HepG2 (cell line): Measurements from ENCODE around the gene RAB8A. TPM values are rescaled to one million over a fixed set of nuclear protein-coding genes. Genes with fewer than 3 reads are reported as not detected.
A peak's percentile ranks its signal among the peaks of the same experiment; 100 is the strongest.

ENCODE experiments used
- ATAC-seq: fragments of 200-7000 bp; cut with Tn5 transposase; 3 replicates; pipeline ENCODE4 v1.9.1; 2020; ENCODE audit warnings: mild to moderate bottlenecking, moderate library complexity
- BruUV-seq: library from RNA; stranded (reverse); fragments of 400-500 nt; replicated peaks from 2 replicates; lab custom pipeline; 2021; lab: Mats Ljungman, UMichigan
- CTCF ChIA-PET: fragments of 300-600 bp; formaldehyde crosslinking; extraction: SDS; loops from one replicate; lab custom pipeline; 2021; ENCODE audit warnings: low total read pairs, inconsistent platforms, low intra/inter-chr PET ratio; lab: Yijun Ruan, JAX
- POLR2A ChIA-PET: fragments of 350-600 bp; sonication (Branson Sonifier 250); formaldehyde crosslinking; loops from one replicate; lab custom pipeline; 2020; ENCODE audit warnings: antibody characterized with exemption, inconsistent platforms; lab: Yijun Ruan, JAX
- DNase-seq: peaks from one replicate; pipeline ENCODE4 v3.0.0-alpha.2; 2015; ENCODE audit warnings: low spot score
- FAIRE-seq: peaks from 3 replicates; lab custom pipeline; 2011; peaks lifted over from hg19 to GRCh38; lab: Jason Lieb, UNC
- H2AFZ ChIP-seq: one replicate; pipeline ENCODE4 v1.6.1; 2011; ENCODE audit warnings: low read length, inconsistent platforms
- H3K27ac ChIP-seq: fragments of 300-600 bp; 3 replicates; pipeline ENCODE4 v1.8.0; 2011; ENCODE audit warnings: mixed run types, mild to moderate bottlenecking, mixed read lengths, low read length, inconsistent platforms; ENCODE audit not compliant: insufficient read depth; ENCODE audit errors: extremely low read length
- H3K27me3 ChIP-seq, 2 experiments: fragments of 200-600 bp in 1 of 2; 2 replicates in 1 of 2; 3 replicates in 1 of 2; pipeline versions ENCODE4 v1.6.0 to v1.8.0; 2011; ENCODE audit warnings: low read length in 2 of 2, mild to moderate bottlenecking in 2 of 2, moderate library complexity in 2 of 2, inconsistent platforms in 1 of 2; ENCODE audit not compliant: insufficient read depth in 2 of 2, control insufficient read depth in 1 of 2
- H3K36me3 ChIP-seq, 2 experiments: fragments of 200-600 bp in 1 of 2; replicated peaks in 1 of 2; 2 replicates in 1 of 2; 3 replicates in 1 of 2; pipeline versions ENCODE4 v1.5.1 to v1.8.0; 2011; ENCODE audit warnings: low read length in 2 of 2, inconsistent platforms in 1 of 2; ENCODE audit not compliant: insufficient read depth in 2 of 2, control insufficient read depth in 1 of 2
- H3K4me1 ChIP-seq: 2 replicates; pipeline ENCODE4 v1.5.1; 2012; ENCODE audit warnings: low read length, inconsistent platforms; ENCODE audit not compliant: insufficient read depth
- H3K4me2 ChIP-seq: 2 replicates; pipeline ENCODE4 v1.6.0; 2011; ENCODE audit warnings: low read depth, low read length, inconsistent platforms
- H3K4me3 ChIP-seq, 3 experiments: fragments of 200-600 bp in 1 of 3; sonication (generic), shearing (Covaris generic) in 1 of 3; replicated peaks in 1 of 3; 2 replicates each; pipeline ENCODE4 v1.5.1; 2011 to 2016; ENCODE audit warnings: low read length in 3 of 3, inconsistent platforms in 2 of 3, low read depth in 2 of 3, mild to moderate bottlenecking in 2 of 3, control low read depth in 1 of 3, mixed read lengths in 1 of 3; ENCODE audit not compliant: insufficient read depth in 1 of 3
- H3K79me2 ChIP-seq: one replicate; pipeline ENCODE4 v1.6.1; 2011; ENCODE audit warnings: low read length, inconsistent platforms; ENCODE audit not compliant: insufficient read depth
- H3K9ac ChIP-seq: 2 replicates; pipeline ENCODE4 v1.6.0; 2011; ENCODE audit warnings: mild to moderate bottlenecking, low read depth, low read length, inconsistent platforms; ENCODE audit not compliant: insufficient read depth
- H3K9me3 ChIP-seq: 2 replicates; pipeline ENCODE4 v1.5.1; 2012; ENCODE audit warnings: mild to moderate bottlenecking, low read length
- H4K20me1 ChIP-seq: 2 replicates; pipeline ENCODE4 v1.6.0; 2011; ENCODE audit warnings: inconsistent platforms, mild to moderate bottlenecking, low read length, moderate library complexity; ENCODE audit not compliant: insufficient read depth
- HDAC1 ChIP-seq: sonication (generic); formaldehyde crosslinking; IDR thresholded peaks from 2 replicates; pipeline ENCODE4 v1.5.1; 2020; ENCODE audit warnings: mild to moderate bottlenecking, missing genetic modification reagents
- HOMEZ ChIP-seq: IDR thresholded peaks from 2 replicates; pipeline ENCODE4 v1.6.1; 2016; ENCODE audit warnings: low read depth
- NR0B2 ChIP-seq: sonication (generic); formaldehyde crosslinking; IDR thresholded peaks from 2 replicates; pipeline ENCODE4 v1.4.0; 2020; ENCODE audit warnings: mild to moderate bottlenecking, missing genetic modification reagents
- POLR2AphosphoS2 ChIP-seq: IDR thresholded peaks from 2 replicates; pipeline ENCODE4 v1.6.1; 2011; ENCODE audit warnings: low read depth, low read length, improper control_type of control experiment
- ZBTB2 ChIP-seq: sonication (generic); formaldehyde crosslinking; IDR thresholded peaks from 2 replicates; pipeline ENCODE4 v1.8.0; 2022; ENCODE audit warnings: low read depth, missing genetic modification reagents
- ZBTB7B ChIP-seq: sonication (generic); formaldehyde crosslinking; IDR thresholded peaks from 2 replicates; pipeline ENCODE4 v1.4.0; 2020; ENCODE audit warnings: missing genetic modification reagents
- ZEB1 ChIP-seq: IDR thresholded peaks from 2 replicates; pipeline ENCODE4 v1.6.1; 2012; ENCODE audit warnings: mild to moderate bottlenecking, low read depth, inconsistent platforms; ENCODE audit not compliant: insufficient replicate concordance
- ZNF501 ChIP-seq: sonication (generic); formaldehyde crosslinking; IDR thresholded peaks from 2 replicates; pipeline ENCODE4 v1.5.1; 2020; ENCODE audit warnings: mild to moderate bottlenecking, moderate library complexity, missing genetic modification reagents
- ZNF652 ChIP-seq: IDR thresholded peaks from 2 replicates; pipeline ENCODE4 v1.6.1; 2016; ENCODE audit warnings: low read depth, borderline replicate concordance
- ZXDC ChIP-seq: sonication (generic); formaldehyde crosslinking; IDR thresholded peaks from 2 replicates; pipeline ENCODE4 v1.5.0; 2020; ENCODE audit warnings: mild to moderate bottlenecking, missing genetic modification reagents
- WGBS: methylation state at CpG from one replicate; pipeline ENCODE4 v1.1.6; 2017; ENCODE audit warnings: low lambda C conversion rate; 5-methylcytosine and 5-hydroxymethylcytosine counted together
- in situ Hi-C: cut with HindIII; loops from 2 replicates; pipeline ENCODE4 v1.10.0; 2017; ENCODE audit warnings: low pct_unique_long_range_greater_than_20kb; ENCODE audit not compliant: extremely low pct_ligation_motif_present
- intact Hi-C: fragments of 100-400 bp; cut with micrococcal nuclease; formaldehyde crosslinking; loops from one replicate; pipeline ENCODE4 v1.10.0; 2022; ENCODE audit not compliant: unreplicated experiment
- polyA plus RNA-seq, 8 experiments: library from polyadenylated mRNA; depleted of rRNA in 3 of 8; stranded (reverse) in 7 of 8; unstranded in 1 of 8; fragments of >200 nt; fragmentation: Illumina TruSeq in 4 of 8; extraction: Trizol in 4 of 8; gene quantifications; 2 replicates each; pipeline versions ENCODE4 v1.2.1 to v1.2.3, GENCODE V29; 2011 to 2016; ENCODE audit warnings: low read depth in 4 of 8, missing spikeins in 1 of 8, mixed read lengths in 1 of 8; ENCODE audit not compliant: insufficient read depth in 1 of 8
- total RNA-seq, 5 experiments: library from RNA; depleted of rRNA; stranded (reverse); fragments of >200 nt; fragmentation: Illumina TruSeq; extraction: Trizol; gene quantifications; 2 replicates each; pipeline ENCODE4 v1.2.3, GENCODE V29; 2016; ENCODE audit warnings: low read depth in 1 of 5

Gene RAB8A
- total and polyA plus RNA-seq, 2 of the 13 experiments (the other 11 are each of a cell fraction or from before 2014, with no cell fraction given) = 36.7 to 45.0 TPM

- no peaks in the 10 kb centered on the region for H3K9me3 ChIP-seq
- no TSS peak for BruUV-seq
- peaks cover 77% of the 10 kb centered on the region for H3K4me1 ChIP-seq
- DNase-seq (no peak), FAIRE-seq (no peak), ATAC-seq (no peak)
- H4K20me1 ChIP-seq = no peaks in the 10 kb centered on the region
- H3K27ac ChIP-seq = peak overlapping the region; percentile 40
- H3K36me3 ChIP-seq = peaks cover 21 to 55% of the 10 kb centered on the region in 2 experiments
- no peak overlapping the region for H3K4me2 ChIP-seq
- in situ Hi-C loops (no loop called here), intact Hi-C loops (no loop called here)
- H3K79me2 ChIP-seq = no peaks in the 10 kb centered on the region
- no peaks in the 10 kb centered on the region for H3K27me3 ChIP-seq
- no peak for TF ChIP-seq NR0B2 (CRISPR knock-in tag)
- 0 out of 2 replicates have a peak, but pooled peaks have one; percentile 12 for TF ChIP-seq POLR2AphosphoS2
- 96% methylated on average over 10 of the region's 10 CpGs for WGBS
- no peak overlapping the region for H2AFZ ChIP-seq
- ChIA-PET POLR2A (interaction anchor here (0.9 to 4.3 kb wide), 3 partner anchors 10 to 19 kb away, joined by 3 to 31 read pairs (median 11); partner anchors contain the start of genes RAB8A and TPM4), CTCF (no interaction called here)
- H3K9ac ChIP-seq = no peak overlapping the region
- H3K4me3 ChIP-seq = no peak overlapping the region
Measured at GRCh38 chr19:16096280-16096855, 15.3 kb upstream of the RAB8A start.

GRCh38 chr19:16098416-16098768 lies 13.3 kb upstream of the RAB8A start:
- H3K36me3 ChIP-seq = peaks cover 19 to 48% of the 10 kb centered on the region in 2 experiments
- no peak overlapping the region for H2AFZ ChIP-seq
- H3K79me2 ChIP-seq = no peaks in the 10 kb centered on the region
- ChIA-PET POLR2A (interaction anchor here (0.6 to 3.4 kb wide), 7 partner anchors 10 to 28 kb away, joined by 3 to 11 read pairs (median 5); partner anchors contain the start of genes RAB8A and TPM4), CTCF (no interaction called here)
- no peaks in the 10 kb centered on the region for H4K20me1 ChIP-seq
- ATAC-seq (no peak), DNase-seq (no peak), FAIRE-seq (no peak)
- no TSS peak for BruUV-seq
- H3K27ac ChIP-seq = peak overlapping the region; percentile 70
- H3K9ac ChIP-seq = no peak overlapping the region
- no peak overlapping the region for H3K4me3 ChIP-seq
- no peaks in the 10 kb centered on the region for H3K9me3 ChIP-seq
- WGBS = 60% methylated on average over 6 of the region's 6 CpGs
- H3K27me3 ChIP-seq = no peaks in the 10 kb centered on the region
- peak overlapping the region; percentile 32; the same call in 1 of the 2 replicates for H3K4me2 ChIP-seq
- H3K4me1 ChIP-seq = peaks cover 57% of the 10 kb centered on the region
- in situ Hi-C loops = no loop called here
- TF ChIP-seq HOMEZ (CRISPR knock-in tag) (0 out of 2 replicates have a peak, but pooled peaks have one; percentile 11), ZNF501 (CRISPR knock-in tag) (0 out of 2 replicates have a peak, but pooled peaks have one; percentile 6), ZXDC (CRISPR knock-in tag) (0 out of 2 replicates have a peak, but pooled peaks have one; percentile 30), HDAC1 (0 out of 2 replicates have a peak, but pooled peaks have one; percentile 16), ZBTB7B (CRISPR knock-in tag) (0 out of 2 replicates have a peak, but pooled peaks have one; percentile 2), ZNF652 (CRISPR knock-in tag) (peak; percentile 72; the same call in 1 of the 2 replicates), ZBTB2 (CRISPR knock-in tag) (no peak), ZEB1 (no peak)
- intact Hi-C loops = no loop called here
